GM23338 (cell line): ENCODE results near the gene SLC13A3. TPM values are rescaled to one million over a fixed set of nuclear protein-coding genes. Genes with fewer than 3 reads are reported as not detected.

Source experiments
- ATAC-seq: fragments of 200-7000 bp; cut with Tn5 transposase; 3 replicates; pipeline ENCODE4 v1.9.1; 2020
- DNase-seq: peaks from one replicate; pipeline ENCODE4 v3.0.0-alpha.2; 2015; ENCODE audit warnings: low spot score
- H2AFZ ChIP-seq: fragments of 200-600 bp; sonication (generic); 2 replicates; pipeline ENCODE4 v1.8.0; 2016; ENCODE audit warnings: antibody characterized with exemption, mild to moderate bottlenecking, moderate library complexity
- H3F3A ChIP-seq: fragments of 200-600 bp; sonication (generic); replicated peaks from 2 replicates; pipeline ENCODE4 v1.8.0; 2017; ENCODE audit warnings: antibody characterized with exemption, mixed run types, low read depth
- H3K27ac ChIP-seq: fragments of 200-600 bp; sonication (generic); 2 replicates; pipeline ENCODE4 v1.6.1; 2016; ENCODE audit warnings: low read depth
- H3K27me3 ChIP-seq: fragments of 200-600 bp; sonication (generic); 2 replicates; pipeline ENCODE4 v1.8.0; 2016; ENCODE audit warnings: mild to moderate bottlenecking, mixed run types, moderate library complexity; ENCODE audit not compliant: insufficient read depth
- H3K36me3 ChIP-seq: fragments of 200-600 bp; sonication (generic); 2 replicates; pipeline ENCODE4 v1.8.0; 2016; ENCODE audit warnings: mild to moderate bottlenecking; ENCODE audit not compliant: insufficient read depth
- H3K4me1 ChIP-seq: fragments of 200-600 bp; sonication (generic); 2 replicates; pipeline ENCODE4 v1.8.0; 2016; ENCODE audit warnings: mild to moderate bottlenecking, moderate library complexity; ENCODE audit not compliant: insufficient read depth
- H3K4me2 ChIP-seq: fragments of 200-600 bp; sonication (generic); 2 replicates; pipeline ENCODE4 v1.7.1; 2017; ENCODE audit warnings: mixed run types
- H3K4me3 ChIP-seq: fragments of 200-600 bp; sonication (generic); 2 replicates; pipeline ENCODE4 v1.6.1; 2016; ENCODE audit warnings: mixed run types
- H3K79me2 ChIP-seq: fragments of 200-600 bp; sonication (generic); replicated peaks from 2 replicates; pipeline ENCODE4 v1.8.0; 2017; ENCODE audit warnings: mild to moderate bottlenecking; ENCODE audit not compliant: insufficient read depth
- H3K9me2 ChIP-seq: fragments of 200-600 bp; sonication (generic); 2 replicates; pipeline ENCODE4 v1.8.0; 2017; ENCODE audit not compliant: insufficient read depth
- H4K20me1 ChIP-seq: fragments of 200-600 bp; sonication (generic); replicated peaks from 2 replicates; pipeline ENCODE4 v1.8.0; 2017; ENCODE audit warnings: mild to moderate bottlenecking; ENCODE audit not compliant: insufficient read depth
- H3K27ac Mint-ChIP-seq: 2 replicates; pipeline ENCODE4 v1.8.0; 2020; ENCODE audit warnings: inconsistent platforms, mild to moderate bottlenecking, moderate library complexity, mixed read lengths
- H3K27me3 Mint-ChIP-seq: 3 replicates; pipeline ENCODE4 v1.8.0; 2022; ENCODE audit warnings: low read depth, mild to moderate bottlenecking, moderate library complexity, mixed read lengths, inconsistent platforms; ENCODE audit not compliant: insufficient read depth, poor library complexity
- H3K36me3 Mint-ChIP-seq: 3 replicates; pipeline ENCODE4 v1.8.0; 2021; ENCODE audit warnings: low read depth, mild to moderate bottlenecking, inconsistent platforms, moderate library complexity, mixed read lengths
- H3K4me1 Mint-ChIP-seq: 3 replicates; pipeline ENCODE4 v1.8.0; 2020; ENCODE audit warnings: mild to moderate bottlenecking, inconsistent platforms, mixed read lengths
- H3K4me3 Mint-ChIP-seq: 3 replicates; pipeline ENCODE4 v1.8.0; 2021; ENCODE audit warnings: moderate library complexity, mild to moderate bottlenecking, inconsistent platforms, mixed read lengths
- H3K9me3 Mint-ChIP-seq: 3 replicates; pipeline ENCODE4 v1.8.0; 2020; ENCODE audit warnings: moderate library complexity, mild to moderate bottlenecking, inconsistent platforms, mixed read lengths
- CREB1 ChIP-seq: fragments of 250-450 bp; sonication (Bioruptor Pico); IDR thresholded peaks from 2 replicates; pipeline ENCODE4 v1.5.0; 2020; ENCODE audit warnings: low read depth, mild to moderate bottlenecking, moderate library complexity
- EZH2 ChIP-seq: fragments of 200-600 bp; sonication (generic); IDR thresholded peaks from one replicate; pipeline ENCODE4 v1.8.0; 2017; ENCODE audit warnings: antibody characterized with exemption, mild to moderate bottlenecking, low read depth; ENCODE audit not compliant: unreplicated experiment
- EZH2phosphoT487 ChIP-seq: fragments of 200-600 bp; sonication (generic); IDR thresholded peaks from one replicate; pipeline ENCODE4 v1.8.1; 2018; ENCODE audit warnings: antibody characterized with exemption; ENCODE audit not compliant: unreplicated experiment
- JUNB ChIP-seq: IDR thresholded peaks from one replicate; pipeline ENCODE4 v1.6.1; 2016; ENCODE audit warnings: antibody characterized with exemption; ENCODE audit not compliant: unreplicated experiment
- NANOG ChIP-seq: IDR thresholded peaks from 2 replicates; pipeline ENCODE4 v1.6.1; 2016; ENCODE audit warnings: antibody characterized with exemption, borderline replicate concordance
- POLR2AphosphoS5 ChIP-seq: IDR thresholded peaks from 2 replicates; pipeline ENCODE4 v1.6.1; 2016; ENCODE audit warnings: antibody characterized with exemption, low read depth
- STAT1 ChIP-seq: IDR thresholded peaks from one replicate; pipeline ENCODE4 v1.6.1; 2016; ENCODE audit warnings: antibody characterized with exemption; ENCODE audit not compliant: unreplicated experiment
- ZNF114 ChIP-seq: fragments of 250-450 bp; sonication (Bioruptor Pico); IDR thresholded peaks from 2 replicates; pipeline ENCODE4 v1.5.0; 2020; ENCODE audit warnings: mild to moderate bottlenecking, moderate library complexity
- ZNF331 ChIP-seq: fragments of 250-450 bp; sonication (Bioruptor Pico); IDR thresholded peaks from 2 replicates; pipeline ENCODE4 v1.5.0; 2020; ENCODE audit warnings: low read depth, mild to moderate bottlenecking, moderate library complexity
- polyA plus RNA-seq: library from polyadenylated mRNA; unstranded; fragments of >200 nt; fragmentation: Nextera tagmentation; extraction: Ambion mirVana; gene quantifications from 2 replicates; pipeline ENCODE4 v1.2.1, GENCODE V29; 2016
- total RNA-seq: library from RNA; depleted of rRNA; stranded (reverse); fragments of >200 nt; shearing (Covaris generic); gene quantifications from 2 replicates; pipeline ENCODE4 v1.2.3, GENCODE V29; 2014
- TF ChIP-seq, protein P1 (sequence below): IDR thresholded peaks from one replicate; pipeline ENCODE4 v1.6.1; 2018; ENCODE audit warnings: antibody characterized with exemption; ENCODE audit not compliant: unreplicated experiment
- TF ChIP-seq, protein P2 (sequence below): IDR thresholded peaks from 2 replicates; pipeline ENCODE4 v1.6.1; 2016; ENCODE audit warnings: antibody characterized with exemption

Gene SLC13A3
- total and polyA plus RNA-seq, 2 experiments from 2014 or later = 8.6 to 9.1 TPM

DNA sequence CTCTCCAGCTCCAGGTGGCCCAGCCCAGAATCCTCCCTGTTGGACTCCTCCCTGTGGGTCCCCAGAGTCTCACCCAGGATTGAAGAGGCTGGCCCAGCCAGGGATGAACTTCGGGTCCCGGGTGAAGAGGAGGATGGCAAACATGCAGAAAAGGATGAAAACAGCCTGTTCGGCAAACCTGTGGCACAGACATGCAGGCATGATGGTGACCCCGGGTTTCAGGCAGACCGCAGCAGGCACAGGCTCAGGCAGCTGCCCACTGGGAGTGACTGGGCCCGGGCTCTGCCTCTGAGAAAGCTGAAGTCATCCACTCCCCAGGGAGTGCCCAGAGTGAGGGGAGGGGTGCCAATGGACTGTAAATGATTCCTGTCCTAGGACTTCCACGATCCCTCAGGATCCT is 63.3 kb downstream of the SLC13A3 start:
- Mint-ChIP-seq H3K27ac (no peak overlapping the region), H3K9me3 (no peaks in the 10 kb centered on the region; the same call in 2 of the 3 replicates), H3K4me1 (peaks cover 16% of the 10 kb centered on the region), H3K36me3 (peaks cover 9% of the 10 kb centered on the region; the same call in 1 of the 3 replicates), H3K27me3 (peaks cover 2% of the 10 kb centered on the region), H3K4me3 (no peak overlapping the region)
- TF ChIP-seq JUNB (no peak), EZH2phosphoT487 (no peak), EZH2 (no peak), CREB1 (no peak), STAT1 (no peak), ZNF114 (CRISPR knock-in tag) (no peak), ZNF331 (CRISPR knock-in tag) (no peak), POLR2AphosphoS5 (no peak)
- TF ChIP-seq, protein P1, sequence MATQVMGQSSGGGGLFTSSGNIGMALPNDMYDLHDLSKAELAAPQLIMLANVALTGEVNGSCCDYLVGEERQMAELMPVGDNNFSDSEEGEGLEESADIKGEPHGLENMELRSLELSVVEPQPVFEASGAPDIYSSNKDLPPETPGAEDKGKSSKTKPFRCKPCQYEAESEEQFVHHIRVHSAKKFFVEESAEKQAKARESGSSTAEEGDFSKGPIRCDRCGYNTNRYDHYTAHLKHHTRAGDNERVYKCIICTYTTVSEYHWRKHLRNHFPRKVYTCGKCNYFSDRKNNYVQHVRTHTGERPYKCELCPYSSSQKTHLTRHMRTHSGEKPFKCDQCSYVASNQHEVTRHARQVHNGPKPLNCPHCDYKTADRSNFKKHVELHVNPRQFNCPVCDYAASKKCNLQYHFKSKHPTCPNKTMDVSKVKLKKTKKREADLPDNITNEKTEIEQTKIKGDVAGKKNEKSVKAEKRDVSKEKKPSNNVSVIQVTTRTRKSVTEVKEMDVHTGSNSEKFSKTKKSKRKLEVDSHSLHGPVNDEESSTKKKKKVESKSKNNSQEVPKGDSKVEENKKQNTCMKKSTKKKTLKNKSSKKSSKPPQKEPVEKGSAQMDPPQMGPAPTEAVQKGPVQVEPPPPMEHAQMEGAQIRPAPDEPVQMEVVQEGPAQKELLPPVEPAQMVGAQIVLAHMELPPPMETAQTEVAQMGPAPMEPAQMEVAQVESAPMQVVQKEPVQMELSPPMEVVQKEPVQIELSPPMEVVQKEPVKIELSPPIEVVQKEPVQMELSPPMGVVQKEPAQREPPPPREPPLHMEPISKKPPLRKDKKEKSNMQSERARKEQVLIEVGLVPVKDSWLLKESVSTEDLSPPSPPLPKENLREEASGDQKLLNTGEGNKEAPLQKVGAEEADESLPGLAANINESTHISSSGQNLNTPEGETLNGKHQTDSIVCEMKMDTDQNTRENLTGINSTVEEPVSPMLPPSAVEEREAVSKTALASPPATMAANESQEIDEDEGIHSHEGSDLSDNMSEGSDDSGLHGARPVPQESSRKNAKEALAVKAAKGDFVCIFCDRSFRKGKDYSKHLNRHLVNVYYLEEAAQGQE = no peak
- TF ChIP-seq, protein P2, sequence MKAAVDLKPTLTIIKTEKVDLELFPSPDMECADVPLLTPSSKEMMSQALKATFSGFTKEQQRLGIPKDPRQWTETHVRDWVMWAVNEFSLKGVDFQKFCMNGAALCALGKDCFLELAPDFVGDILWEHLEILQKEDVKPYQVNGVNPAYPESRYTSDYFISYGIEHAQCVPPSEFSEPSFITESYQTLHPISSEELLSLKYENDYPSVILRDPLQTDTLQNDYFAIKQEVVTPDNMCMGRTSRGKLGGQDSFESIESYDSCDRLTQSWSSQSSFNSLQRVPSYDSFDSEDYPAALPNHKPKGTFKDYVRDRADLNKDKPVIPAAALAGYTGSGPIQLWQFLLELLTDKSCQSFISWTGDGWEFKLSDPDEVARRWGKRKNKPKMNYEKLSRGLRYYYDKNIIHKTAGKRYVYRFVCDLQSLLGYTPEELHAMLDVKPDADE = no peak
- H3K4me2 ChIP-seq = no peak overlapping the region
- no peaks in the 10 kb centered on the region for H3K36me3 ChIP-seq
- no peak overlapping the region for H2AFZ ChIP-seq
- H3K9me2 ChIP-seq = no peaks in the 10 kb centered on the region
- peaks cover 20% of the 10 kb centered on the region for H3K4me1 ChIP-seq
- no peaks in the 10 kb centered on the region for H4K20me1 ChIP-seq
- H3K79me2 ChIP-seq = no peaks in the 10 kb centered on the region
- H3K27ac ChIP-seq = no peak overlapping the region
- no peak overlapping the region for H3K4me3 ChIP-seq
- DNase-seq (no peak), ATAC-seq (no peak)
- H3F3A ChIP-seq = no peaks in the 10 kb centered on the region
- no peaks in the 10 kb centered on the region for H3K27me3 ChIP-seq

DNA sequence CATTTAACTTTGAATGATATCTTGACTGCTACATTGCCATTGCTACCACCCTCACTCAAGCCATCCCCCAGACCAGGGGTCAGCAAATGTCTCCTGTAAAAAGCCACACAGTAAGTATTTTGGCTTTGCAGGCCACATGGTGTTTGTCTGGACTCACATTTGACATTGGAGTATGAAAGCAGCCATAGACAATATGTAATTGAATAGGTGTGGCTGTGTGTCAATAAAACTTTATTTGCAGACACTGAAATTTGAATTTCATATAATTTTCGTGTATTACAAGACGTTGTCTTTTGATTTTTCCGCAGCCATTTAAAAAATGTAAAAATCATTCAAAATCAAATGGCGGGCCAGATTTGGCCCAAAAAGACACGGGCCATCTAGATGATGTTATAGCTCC is 64.5 kb downstream of the SLC13A3 start:
- Mint-ChIP-seq H3K4me1 (peaks cover 17% of the 10 kb centered on the region), H3K4me3 (no peak overlapping the region), H3K36me3 (peaks cover 9% of the 10 kb centered on the region), H3K9me3 (peaks cover 2% of the 10 kb centered on the region), H3K27me3 (no peaks in the 10 kb centered on the region), H3K27ac (no peak overlapping the region)
- H3F3A ChIP-seq = no peaks in the 10 kb centered on the region
- DNase-seq (no peak), ATAC-seq (no peak)
- no peak overlapping the region for H2AFZ ChIP-seq
- H3K4me2 ChIP-seq = no peak overlapping the region
- no peaks in the 10 kb centered on the region for H3K79me2 ChIP-seq
- H3K36me3 ChIP-seq = no peaks in the 10 kb centered on the region
- peaks cover 25% of the 10 kb centered on the region for H3K4me1 ChIP-seq
- no peak overlapping the region for H3K4me3 ChIP-seq
- H3K27ac ChIP-seq = no peak overlapping the region
- H3K27me3 ChIP-seq = no peaks in the 10 kb centered on the region
- H3K9me2 ChIP-seq = no peaks in the 10 kb centered on the region
- no peaks in the 10 kb centered on the region for H4K20me1 ChIP-seq
- no peak for TF ChIP-seq JUNB
- TF ChIP-seq STAT1 = no peak
- no peak for TF ChIP-seq EZH2
- TF ChIP-seq NANOG = no peak
- no peak for TF ChIP-seq EZH2phosphoT487
- TF ChIP-seq, protein P1 = no peak
